GM12864 (cell line): ENCODE data around the gene CDR2.

Experiments
- DNase-seq: peaks from one replicate; pipeline ENCODE4 v3.0.0-alpha.2; 2011; ENCODE audit warnings: low read depth
- H3K4me3 ChIP-seq: 2 replicates; pipeline ENCODE4 v1.5.1; 2011; ENCODE audit warnings: mild to moderate bottlenecking, low read depth, low read length, control low read depth
- CTCF ChIP-seq: IDR thresholded peaks from 2 replicates; pipeline ENCODE4 v1.5.1; 2011; ENCODE audit warnings: low read depth, mild to moderate bottlenecking, moderate library complexity, low read length, control low read depth, inconsistent platforms; ENCODE audit errors: missing control alignments

CDR2 gene

GRCh38 chr16:22395960-22396359 is 21.5 kb upstream of the CDR2 start:
- no peak overlapping the region for H3K4me3 ChIP-seq
- TF ChIP-seq CTCF = no peak
- no peak for DNase-seq

GRCh38 chr16:22394121-22394520 is 19.7 kb upstream of the CDR2 start:
- no peak overlapping the region for H3K4me3 ChIP-seq
- no peak for DNase-seq
- no peak for TF ChIP-seq CTCF

GRCh38 chr16:22388101-22388644 is 13.8 kb upstream of the CDR2 start:
- TF ChIP-seq CTCF = no peak
- DNase-seq = no peak
- H3K4me3 ChIP-seq = no peak overlapping the region

- no peak for DNase-seq
- H3K4me3 ChIP-seq = no peak overlapping the region
- no peak for TF ChIP-seq CTCF
These were observed 12.6 kb upstream of the CDR2 start for GRCh38 chr16:22386976-22387375.

GRCh38 chr16:22385196-22385595 is 10.8 kb upstream of the CDR2 start:
- DNase-seq = no peak
- H3K4me3 ChIP-seq = no peak overlapping the region
- TF ChIP-seq CTCF = no peak

- no peak for DNase-seq
- no peak overlapping the region for H3K4me3 ChIP-seq
- TF ChIP-seq CTCF = no peak
These were observed 9.4 kb upstream of the CDR2 start for GRCh38 chr16:22383827-22384226.

- DNase-seq = no peak
- no peak for TF ChIP-seq CTCF
- H3K4me3 ChIP-seq = no peak overlapping the region
These were observed 7.0 kb upstream of the CDR2 start for GRCh38 chr16:22381392-22381791.
